H1 (cell line): ENCODE results near the gene MICU1. TPM values are rescaled to one million over a fixed set of nuclear protein-coding genes. Genes with fewer than 3 reads are reported as not detected.

Source experiments
- FOSL1 ChIP-seq: IDR thresholded peaks from 2 replicates; pipeline ENCODE4 v1.6.1; 2011; ENCODE audit warnings: mild to moderate bottlenecking, low read depth, low read length, moderate library complexity; ENCODE audit not compliant: insufficient read depth
- KDM1A ChIP-seq: fragments of 200-600, 300-600 bp; sonication (generic); IDR thresholded peaks from 2 replicates; pipeline ENCODE4 v1.7.1; 2016; ENCODE audit warnings: mild to moderate bottlenecking, low read length, borderline replicate concordance
- SP2 ChIP-seq: IDR thresholded peaks from 2 replicates; pipeline ENCODE4 v1.6.1; 2012; ENCODE audit warnings: mild to moderate bottlenecking, low read length, inconsistent platforms
- polyA plus RNA-seq, 7 experiments: library from polyadenylated mRNA; depleted of rRNA in 3 of 7; stranded (reverse) in 5 of 7; unstranded in 2 of 7; fragments of >200 nt in 5 of 7; fragments of 200-250 nt in 2 of 7; gene quantifications; 1 replicate in 5 of 7; 2 replicates in 1 of 7; 4 replicates in 1 of 7; pipeline versions ENCODE4 v1.2.1 to v1.2.3, GENCODE V29; 2011 to 2013; ENCODE audit warnings: missing spikeins in 2 of 7, mixed read lengths in 2 of 7
- total RNA-seq: library from RNA; stranded (reverse); fragmentation: NEBNext Ultra II Directional; extraction: Animal tissue kit (Norgen Biotek cat#: 25700); gene quantifications from 2 replicates; pipeline ENCODE4 v1.2.1, GENCODE V29; 2021

MICU1 gene
- total and polyA plus RNA-seq, 2 of the 8 experiments (the other 6 are each of a cell fraction or from before 2014, with no cell fraction given) = 18.0 to 36.7 TPM

GRCh38 chr10:72466018-72466417, 159.9 kb downstream of the MICU1 start (continued):
- TF ChIP-seq FOSL1 = no peak
- no peak for TF ChIP-seq SP2
- no peak for TF ChIP-seq KDM1A
